SIG-M5 treated with dmso at 0.1 percent for 504 hours (cell line): ENCODE results near the gene EPHB4.
"Not testable (repeated sequence)": the region's sequence is repeated elsewhere in the genome, so short reads cannot be mapped to it uniquely, and the experiment has no call there.

Experiments
- DNase-seq: peaks from one replicate; lab custom pipeline; 2025; ENCODE audit not compliant: unreplicated experiment; lab: John Stamatoyannopoulos, UW

Gene EPHB4

DNA sequence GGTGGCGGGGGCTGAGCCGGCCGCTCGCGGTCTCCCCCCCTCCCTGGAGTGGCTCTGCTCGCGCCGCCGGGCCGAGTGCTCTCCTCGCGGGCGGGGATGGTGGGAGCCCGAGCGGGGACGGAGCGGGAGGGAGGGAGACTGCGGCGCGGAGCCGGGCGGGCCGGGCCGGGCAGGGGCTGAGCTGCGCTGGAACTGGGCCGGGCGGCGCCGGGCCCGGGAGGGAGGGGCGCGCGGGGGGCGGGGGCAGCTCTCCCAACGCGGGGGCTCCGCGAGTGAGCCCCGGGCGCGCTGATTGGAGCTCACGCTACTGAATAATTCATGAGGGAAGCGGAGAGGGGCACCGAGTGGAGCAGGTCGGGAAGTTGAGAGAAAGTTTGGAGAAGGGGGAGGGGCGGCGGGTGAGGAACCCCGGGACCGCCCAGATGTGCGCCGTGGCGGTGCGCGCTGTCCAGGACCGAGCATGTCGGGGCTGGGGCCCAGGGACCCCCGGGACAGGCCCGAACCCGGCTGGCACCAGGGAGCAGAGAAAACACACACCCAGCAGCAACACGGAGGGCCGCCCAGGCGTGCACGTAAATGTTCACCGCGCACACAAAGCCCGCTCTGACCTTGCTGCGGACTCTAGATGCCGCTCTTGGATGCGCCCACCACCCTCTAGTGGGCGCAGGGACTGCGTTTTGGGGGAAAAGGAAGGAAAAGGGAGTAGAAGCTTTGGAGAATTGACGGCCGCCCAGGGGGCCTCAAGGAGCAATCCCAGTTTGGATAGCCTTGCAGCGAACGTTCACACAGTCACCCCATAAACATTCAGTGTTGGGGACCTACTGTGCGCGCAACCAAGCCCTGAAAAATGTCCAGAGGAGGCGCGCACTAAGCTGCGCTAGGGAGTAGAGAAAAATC is at the start of gene EPHB4:
Gene EPHB4, minus strand, starts transcription at position 194 of the 897 bp plus-strand sequence. CDS start 493 bp downstream, outside the sequence.
- no peak for DNase-seq

DNA sequence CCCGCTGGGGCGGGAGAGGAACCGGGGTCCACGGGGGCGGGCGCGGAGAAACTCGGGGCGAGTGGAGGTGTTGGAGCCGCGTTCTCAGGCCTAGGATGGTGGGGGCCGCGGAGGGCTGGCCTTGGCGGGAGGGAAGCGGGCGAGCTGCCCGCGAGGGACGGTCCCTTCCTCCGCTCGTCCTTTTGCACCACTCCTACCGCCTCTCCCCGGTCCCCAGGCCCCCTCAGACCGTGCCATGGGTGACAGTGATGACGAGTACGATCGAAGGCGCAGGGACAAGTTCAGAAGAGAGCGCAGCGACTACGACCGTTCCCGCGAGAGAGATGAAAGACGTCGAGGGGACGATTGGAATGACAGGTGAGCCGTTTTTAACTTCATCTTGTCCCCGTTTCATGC is 48.0 kb upstream of the EPHB4 start:
- no peak for DNase-seq

DNA sequence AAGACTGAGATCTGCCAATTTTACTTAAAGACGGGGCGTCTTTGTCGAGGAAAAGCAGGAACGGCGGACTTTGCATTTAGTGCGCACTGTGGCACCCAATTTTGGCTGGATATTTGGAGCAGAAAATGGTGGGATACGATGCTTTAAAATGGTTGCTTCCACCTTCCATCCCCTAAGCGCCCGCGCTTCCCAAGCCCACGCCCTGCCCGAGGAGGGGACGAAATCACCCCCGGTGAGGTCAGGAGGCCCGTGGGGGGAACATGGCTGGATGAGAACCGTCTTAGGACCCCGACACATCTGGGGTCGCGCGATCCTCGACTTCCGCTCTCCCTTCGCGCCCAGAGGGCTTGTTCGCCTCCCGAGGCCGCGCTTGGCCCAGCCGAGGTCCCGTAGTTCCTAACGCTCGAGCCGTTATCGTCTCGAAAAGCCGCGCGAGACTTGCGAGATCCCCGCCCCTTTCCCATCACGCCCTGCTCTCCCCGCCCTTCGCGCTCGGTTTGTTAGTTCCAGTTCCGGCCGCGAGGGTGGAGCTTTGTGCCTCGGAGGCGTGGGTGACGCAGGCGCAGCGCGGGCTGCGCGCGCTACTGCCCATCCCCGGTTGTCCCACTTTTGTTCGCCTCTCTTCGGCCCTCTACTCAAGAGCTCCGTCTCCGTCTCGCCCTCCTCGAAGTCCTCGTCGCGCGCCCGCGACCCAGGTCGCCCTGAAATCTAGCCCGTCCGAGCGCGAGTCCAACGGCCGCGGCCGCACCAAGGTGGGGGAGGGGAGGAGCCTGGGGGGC is 47.4 kb upstream of the EPHB4 start, which contains the start of gene SRRT:
Gene SRRT, plus strand, starts transcription at position 527 of the 779 bp plus-strand sequence. CDS start 488 bp downstream, outside the sequence.
- peak; percentile 96 for DNase-seq

DNA sequence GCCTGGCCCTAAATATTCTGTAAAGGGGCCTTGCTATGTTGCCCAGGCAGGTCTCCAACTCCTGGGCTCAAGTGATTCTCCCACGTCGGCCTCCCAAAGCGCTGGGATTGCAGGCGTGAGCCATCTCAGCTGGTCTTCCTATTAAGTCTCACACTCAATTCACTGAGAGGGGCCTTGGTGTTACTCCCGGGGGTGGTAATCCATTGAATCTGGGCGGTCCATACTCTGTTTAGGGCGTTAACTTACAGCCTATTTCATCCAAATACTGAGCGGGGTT is 46.9 kb upstream of the EPHB4 start:
- DNase-seq = no peak

DNA sequence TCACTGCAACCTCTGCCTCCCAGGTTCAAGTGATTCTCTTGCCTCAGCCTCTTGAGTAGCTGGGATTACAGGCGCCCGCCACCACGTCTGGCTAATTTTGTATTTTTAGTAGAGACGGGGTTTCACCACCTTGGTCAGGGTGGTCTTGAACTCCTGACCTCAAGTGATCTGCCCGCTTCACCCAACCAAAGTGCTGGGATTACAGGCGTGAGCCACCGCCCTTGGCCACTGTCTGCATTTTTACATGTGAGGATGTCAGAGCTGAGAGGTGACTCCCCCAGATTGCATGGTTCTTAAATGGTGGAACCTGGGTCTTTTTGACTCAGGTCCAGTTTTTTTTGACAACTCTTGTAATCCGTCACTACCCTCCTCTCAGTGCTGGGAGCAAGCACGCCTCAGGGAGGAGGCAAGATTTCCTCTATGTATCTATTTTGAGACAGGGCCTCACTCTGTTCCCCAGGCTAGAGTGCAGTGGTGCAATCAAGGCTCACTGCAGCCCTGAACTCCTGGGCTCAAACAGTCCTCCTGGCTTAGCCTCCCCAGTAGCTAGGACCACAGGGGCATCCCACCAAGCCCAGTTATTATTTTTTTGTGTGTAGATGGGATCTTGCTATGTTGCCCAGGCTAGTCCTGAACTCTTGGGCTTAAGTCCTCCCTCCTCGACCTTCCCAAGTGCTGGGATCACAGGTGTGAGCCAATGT is 46.4 kb upstream of the EPHB4 start:
- no peak for DNase-seq

DNA sequence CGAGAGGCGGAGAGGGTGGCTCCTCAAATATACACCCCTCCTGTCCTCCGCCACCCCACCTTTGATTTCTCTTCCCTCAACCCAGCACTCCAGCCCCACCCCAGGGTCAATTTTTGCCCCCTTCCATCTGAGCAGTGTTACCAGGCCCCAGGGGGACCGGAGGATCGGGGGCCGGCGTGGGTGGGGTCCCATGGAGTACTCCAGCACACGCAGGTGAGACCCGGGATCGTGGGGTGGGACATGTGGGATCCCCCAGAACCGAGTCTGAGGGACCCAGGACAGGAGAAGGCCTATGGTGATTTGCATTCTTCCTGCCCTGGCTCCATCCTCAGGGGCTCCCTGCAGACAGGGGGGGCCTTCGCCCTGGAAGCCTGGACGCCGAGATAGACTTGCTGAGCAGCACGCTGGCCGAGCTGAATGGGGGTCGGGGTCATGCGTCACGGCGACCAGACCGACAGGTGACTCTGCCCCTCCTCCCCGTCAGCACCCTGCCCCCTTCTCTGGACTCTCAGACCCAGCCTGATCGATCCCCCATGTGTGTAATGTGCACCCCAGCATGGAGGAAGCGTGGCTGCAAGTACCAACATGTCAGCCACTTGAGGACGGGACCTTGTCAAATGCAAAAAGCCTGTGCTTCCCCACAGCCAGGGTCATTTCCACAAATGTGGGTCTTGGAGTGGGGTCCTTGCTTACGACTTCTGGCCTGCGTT is 40.6 kb upstream of the EPHB4 start:
- no peak for DNase-seq

DNA sequence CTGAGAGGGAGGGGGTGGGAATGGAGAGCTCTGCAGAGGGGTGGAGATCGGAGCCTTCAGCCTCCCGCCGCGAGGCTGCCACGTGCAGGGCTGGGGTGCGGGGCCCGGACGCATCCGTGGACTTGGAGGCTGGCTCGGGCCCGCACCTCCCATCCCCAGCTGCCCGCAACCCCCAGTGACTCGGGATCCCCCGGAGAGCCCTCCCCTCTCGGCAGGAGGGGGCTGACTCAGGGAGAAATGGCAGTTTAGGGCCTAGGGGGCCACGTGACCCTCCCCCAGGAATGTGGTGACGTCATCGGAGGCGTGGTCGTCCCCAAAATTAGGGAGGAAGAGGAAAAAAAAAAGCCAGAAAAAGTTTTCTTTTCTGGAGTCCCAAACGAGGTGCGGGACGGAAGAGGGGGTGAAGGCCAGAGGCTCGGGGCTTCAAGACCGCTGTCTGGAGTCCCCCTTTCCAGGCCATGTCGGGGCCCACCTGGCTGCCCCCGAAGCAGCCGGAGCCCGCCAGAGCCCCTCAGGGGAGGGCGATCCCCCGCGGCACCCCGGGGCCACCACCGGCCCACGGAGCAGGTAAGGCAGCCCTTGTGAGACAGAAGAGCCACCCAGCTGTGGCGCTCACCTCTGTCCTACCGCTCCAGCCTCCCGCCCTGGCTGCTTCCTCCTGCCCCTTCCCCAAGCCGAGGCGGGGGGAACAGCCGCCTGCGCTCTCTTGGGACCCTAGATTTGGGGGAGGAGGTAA is 39.9 kb upstream of the EPHB4 start, which contains the start of gene TRIP6:
Gene TRIP6, plus strand, starts transcription at position 348 of the 736 bp plus-strand sequence. Its CDS starts 111 bp downstream, at position 459.
- peak; percentile 77 for DNase-seq

DNA sequence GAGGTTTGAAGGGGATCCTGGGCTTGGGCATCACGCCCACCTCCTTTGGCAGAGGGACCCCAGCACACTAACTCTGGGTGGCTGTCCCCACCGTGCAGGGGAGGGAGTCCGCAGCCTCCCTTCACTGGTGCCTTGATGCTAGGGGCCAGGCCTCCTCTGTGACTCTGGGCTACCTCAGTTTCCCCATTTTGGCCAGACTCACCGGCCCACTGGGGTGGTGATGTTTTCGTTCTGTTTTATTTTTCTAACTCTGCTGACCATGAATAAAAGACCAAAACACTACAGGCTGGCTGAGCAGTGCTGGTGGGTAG is 39.4 kb upstream of the EPHB4 start:
- no peak for DNase-seq

DNA sequence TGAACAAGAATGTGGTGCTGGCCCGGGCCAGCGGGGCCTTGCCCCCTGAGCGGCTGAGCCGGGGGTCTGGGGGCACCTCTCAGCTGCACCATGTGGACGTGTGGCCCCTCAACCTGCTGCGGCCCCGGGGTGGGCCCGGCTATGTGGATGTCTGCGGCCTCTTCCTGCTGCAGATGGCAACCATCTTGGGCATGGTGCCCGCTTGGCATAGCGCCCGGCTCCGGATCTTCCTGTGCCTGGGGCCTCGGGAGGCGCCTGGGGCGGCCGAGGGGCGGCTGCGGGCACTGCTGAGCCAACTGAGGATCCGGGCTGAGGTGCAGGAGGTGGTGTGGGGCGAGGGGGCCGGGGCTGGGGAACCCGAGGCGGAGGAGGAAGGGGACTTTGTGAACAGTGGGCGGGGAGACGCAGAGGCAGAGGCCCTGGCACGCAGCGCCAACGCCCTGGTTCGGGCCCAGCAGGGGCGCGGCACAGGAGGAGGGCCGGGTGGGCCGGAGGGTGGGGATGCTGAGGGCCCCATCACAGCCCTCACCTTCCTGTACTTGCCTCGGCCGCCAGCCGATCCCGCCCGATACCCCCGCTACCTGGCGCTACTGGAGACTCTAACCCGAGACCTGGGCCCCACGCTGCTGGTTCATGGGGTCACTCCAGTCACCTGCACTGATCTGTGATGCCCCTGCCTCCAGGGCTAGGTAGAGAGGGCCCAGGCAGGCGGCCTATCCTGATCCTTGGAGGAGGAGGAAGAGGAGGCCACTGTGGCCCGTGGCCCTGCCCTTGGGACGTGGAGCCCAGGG is 38.8 kb upstream of the EPHB4 start:
- no peak for DNase-seq

DNA sequence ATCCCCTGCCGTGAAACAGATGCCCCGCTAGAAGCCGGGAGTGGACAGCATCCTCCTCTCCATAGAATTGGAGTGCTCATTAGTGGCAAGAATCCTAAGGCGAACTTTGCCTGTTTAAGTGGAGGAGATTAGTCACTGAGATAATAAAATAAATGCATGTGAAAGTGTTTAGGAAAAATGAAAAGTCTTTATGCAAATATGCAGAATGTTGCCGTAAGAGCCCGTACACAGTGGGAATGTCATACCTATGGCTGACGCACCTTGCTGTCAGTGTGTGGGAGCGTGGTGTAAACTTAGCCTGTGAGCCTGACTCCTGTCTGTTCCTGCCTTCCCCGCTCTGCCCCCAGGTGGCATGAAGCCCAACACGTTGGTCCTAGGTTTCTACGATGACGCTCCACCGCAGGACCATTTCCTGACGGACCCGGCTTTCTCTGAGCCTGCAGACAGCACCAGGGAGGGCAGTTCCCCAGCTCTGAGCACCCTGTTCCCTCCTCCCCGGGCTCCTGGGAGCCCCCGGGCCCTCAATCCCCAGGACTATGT is 38.1 kb upstream of the EPHB4 start:
- DNase-seq = no peak

DNA sequence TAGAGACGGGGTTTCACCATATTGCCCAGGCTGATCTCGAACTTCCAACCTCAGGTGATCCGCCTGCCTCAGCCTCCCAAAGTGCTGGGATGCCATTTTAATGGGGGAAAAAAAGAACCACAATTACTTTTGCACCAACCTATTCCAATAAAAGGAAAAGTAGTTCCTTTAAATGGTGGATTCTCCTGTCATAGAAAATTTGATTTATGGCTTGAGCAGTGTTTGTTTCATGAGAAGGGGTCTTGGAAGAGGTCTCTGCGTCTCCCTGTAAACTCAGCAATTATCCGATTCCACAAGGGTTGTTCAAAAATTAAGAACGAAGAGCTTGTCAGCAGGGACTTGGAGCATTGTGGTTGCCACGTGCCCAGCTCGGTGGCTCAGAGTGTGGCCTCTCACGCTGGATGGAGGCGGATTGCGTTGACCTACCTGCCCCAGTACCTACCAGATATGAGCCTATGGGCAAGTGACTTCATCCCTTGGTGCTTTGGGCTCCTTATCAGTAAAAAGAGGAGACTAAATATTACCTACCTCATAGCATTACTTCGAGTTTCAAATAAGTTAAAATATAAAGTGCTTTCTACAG is 37.0 kb upstream of the EPHB4 start:
- DNase-seq = no peak

DNA sequence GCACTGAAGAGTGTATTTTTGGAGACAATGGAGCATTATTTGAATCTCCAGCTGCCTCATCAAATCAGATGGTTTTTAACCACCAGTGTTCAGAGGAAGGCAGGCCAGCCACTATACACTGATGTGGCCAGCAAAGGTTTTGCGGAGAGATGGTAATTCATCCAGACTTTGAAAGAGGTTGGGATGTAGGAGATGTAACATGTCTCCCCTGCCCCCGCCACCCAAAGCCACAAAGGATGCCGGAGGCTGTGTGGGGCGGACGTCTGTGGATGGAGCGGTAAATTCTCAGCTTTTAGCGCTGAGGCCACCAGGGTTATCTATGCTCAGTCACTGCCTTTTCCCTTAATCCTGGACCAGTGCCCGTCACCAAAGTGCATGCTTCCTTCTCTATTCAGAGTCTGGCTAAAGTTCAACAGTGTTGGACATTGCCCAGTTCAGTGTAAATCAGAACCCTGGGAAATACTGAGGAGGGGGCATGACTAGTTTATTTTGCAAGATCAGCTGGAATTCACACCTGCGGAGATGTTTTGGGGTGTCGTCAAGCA is 36.2 kb upstream of the EPHB4 start:
- no peak for DNase-seq

DNA sequence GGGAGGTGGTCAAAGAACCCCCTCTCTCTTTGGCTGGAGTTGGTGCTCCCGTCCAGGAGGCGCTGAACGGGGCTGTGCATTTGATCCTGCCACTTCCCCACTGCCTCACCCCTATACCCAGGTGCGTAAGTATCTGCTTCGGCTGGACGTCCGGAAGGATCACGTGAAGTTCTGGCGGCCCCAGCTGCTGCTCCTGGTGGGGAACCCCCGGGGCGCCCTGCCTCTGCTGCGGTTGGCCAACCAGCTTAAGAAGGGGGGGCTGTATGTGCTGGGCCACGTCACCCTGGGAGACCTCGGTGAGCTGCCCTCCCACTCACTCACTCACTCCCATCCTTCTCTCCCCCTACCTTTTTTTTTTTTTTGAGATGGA is 34.3 kb upstream of the EPHB4 start:
- DNase-seq = no peak

DNA sequence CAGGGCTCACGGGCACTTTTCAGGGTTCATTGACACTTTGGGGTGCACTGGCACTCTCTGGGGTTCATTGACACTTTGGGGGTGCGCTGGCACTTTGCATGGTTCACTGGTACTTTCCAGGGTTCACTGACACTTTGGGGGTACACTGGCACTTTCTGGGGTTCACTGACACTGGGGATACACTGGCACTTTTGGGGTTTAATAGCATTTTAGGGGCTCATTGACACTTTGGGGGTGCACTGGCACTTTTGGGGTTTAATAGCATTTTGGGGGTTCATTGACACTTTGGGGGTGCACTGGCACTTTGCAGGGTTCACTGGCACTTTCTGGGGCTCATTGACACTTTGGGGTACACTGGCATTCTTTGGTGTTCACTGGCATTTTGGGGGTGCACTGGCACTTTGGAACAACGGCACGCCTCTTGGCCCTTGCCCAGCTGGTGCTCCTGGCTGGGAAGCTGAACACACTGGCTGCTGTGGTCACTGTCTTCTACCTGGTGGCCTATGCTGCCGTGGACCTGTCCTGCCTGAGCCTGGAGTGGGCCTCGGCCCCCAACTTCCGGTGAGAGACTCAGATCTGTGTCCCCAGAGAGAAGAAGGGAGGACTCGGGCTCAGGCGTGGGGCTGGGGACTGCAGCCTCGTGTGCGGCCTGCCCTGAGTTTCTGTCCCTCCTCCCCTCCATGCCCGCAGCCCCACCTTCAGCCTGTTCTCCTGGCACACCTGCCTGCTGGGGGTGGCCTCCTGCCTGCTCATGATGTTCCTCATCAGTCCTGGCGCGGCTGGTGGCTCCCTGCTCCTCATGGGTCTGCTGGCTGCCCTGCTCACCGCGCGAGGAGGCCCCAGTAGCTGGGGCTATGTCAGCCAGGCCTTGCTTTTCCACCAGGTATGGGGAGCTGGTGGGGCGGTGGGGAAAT is 33.6 kb upstream of the EPHB4 start:
- DNase-seq = no peak

DNA sequence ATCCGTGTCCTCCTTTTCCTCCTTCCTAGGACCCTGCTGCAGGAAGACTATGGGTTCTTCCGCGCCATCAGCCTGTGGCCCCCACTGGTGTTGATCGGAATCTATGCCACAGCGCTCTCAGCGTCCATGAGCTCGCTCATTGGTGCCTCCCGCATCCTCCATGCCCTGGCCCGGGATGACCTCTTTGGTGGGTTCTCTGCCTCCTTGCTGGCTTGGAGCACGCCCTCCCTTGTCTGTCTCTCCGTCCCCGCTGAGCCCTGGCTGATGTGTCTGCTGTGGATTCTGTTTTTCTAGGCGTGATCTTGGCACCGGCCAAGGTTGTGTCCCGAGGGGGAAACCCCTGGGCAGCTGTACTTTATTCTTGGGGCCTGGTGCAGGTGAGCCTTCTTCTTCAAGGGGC is 32.5 kb upstream of the EPHB4 start:
- DNase-seq = no peak

DNA sequence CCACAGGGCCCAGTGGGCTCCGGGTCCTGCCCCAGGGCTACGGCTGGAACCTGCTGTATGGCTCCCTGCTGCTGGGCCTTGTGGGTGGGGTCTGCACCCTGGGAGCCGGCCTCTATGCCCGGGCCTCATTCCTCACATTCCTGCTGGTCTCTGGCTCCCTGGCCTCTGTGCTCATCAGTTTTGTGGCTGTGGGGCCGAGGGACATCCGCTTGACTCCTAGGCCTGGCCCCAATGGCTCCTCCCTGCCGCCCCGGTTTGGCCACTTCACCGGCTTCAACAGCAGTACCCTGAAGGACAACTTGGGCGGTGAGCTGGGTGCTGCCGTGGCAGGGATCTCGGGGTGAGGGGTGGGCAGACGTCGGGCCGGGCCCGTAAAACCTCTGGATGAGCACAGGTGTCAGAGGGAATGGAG is 29.6 kb upstream of the EPHB4 start:
- no peak for DNase-seq

DNA sequence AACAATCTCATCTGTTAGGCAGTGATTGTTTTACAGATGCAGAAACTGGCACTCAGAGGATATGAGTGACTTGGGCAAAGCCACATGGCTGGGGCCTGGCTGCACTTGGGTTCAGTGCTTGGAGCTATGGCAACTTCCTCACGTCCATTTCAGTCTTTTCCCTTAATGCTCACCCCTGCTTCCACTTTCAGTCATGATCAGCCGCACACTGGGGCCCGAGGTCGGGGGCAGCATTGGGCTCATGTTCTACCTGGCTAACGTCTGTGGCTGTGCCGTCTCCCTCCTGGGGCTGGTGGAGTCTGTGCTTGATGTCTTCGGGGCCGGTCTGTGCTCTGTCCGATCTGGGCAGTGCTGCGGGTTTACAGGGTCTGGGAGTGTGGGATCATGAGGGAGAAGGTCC is 28.2 kb upstream of the EPHB4 start:
- no peak for DNase-seq

DNA sequence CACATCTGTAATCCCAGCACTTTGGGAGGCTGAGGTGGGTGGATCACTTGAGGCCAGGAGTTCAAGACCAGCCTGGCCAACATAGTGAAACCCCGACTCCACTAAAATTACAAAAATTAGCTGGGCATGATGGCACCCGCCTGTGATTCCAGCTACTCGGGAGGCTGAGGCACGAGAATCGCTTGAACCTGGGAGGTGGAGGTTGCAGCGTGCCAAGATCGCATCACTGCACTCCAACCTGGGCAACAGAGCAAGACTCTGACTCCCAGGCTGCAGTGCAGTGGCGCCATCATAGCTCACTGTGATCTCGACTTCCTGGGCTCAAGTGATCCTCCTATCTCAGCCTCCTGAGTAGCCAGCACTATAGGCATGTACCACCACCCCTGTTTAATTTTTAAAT is 27.6 kb upstream of the EPHB4 start:
- DNase-seq = not testable (repeated sequence)
